DMS53 (cell line): Measurements from ENCODE around the gene RABL2B.

Experiments
- DNase-seq: peaks from one replicate; lab custom pipeline; 2025; lab: John Stamatoyannopoulos, UW

RABL2B gene

GRCh38 chr22:50738649-50739227 lies 44.7 kb downstream of the RABL2B start:
- DNase-seq = no peak

GRCh38 chr22:50737728-50738648 lies 45.4 kb downstream of the RABL2B start, which contains the start of gene ACR:
TSS of gene ACR (plus strand) at chr22:50738204. CDS start at chr22:50738236, 32 bp downstream.
- DNase-seq = no peak

DNA sequence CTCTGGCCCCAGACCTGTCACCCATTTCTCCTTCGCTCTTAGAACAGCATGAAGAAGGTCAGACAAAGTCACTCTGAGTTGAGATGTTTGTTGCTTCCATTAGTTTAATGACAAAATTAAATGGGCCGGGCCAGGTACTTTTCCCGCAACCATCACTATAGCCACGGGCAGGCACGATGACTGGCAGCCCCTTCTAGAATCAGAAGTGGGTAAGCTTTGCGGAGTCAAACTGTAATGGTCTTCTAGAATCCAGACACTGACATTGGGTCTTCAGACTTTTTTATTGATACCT lies 47.8 kb downstream of the RABL2B start:
- no peak for DNase-seq

- DNase-seq = no peak
These were observed 48.3 kb downstream of the RABL2B start for GRCh38 chr22:50734986-50735738.

- no peak for DNase-seq
These were observed 49.1 kb downstream of the RABL2B start for GRCh38 chr22:50734343-50734771.

DNA sequence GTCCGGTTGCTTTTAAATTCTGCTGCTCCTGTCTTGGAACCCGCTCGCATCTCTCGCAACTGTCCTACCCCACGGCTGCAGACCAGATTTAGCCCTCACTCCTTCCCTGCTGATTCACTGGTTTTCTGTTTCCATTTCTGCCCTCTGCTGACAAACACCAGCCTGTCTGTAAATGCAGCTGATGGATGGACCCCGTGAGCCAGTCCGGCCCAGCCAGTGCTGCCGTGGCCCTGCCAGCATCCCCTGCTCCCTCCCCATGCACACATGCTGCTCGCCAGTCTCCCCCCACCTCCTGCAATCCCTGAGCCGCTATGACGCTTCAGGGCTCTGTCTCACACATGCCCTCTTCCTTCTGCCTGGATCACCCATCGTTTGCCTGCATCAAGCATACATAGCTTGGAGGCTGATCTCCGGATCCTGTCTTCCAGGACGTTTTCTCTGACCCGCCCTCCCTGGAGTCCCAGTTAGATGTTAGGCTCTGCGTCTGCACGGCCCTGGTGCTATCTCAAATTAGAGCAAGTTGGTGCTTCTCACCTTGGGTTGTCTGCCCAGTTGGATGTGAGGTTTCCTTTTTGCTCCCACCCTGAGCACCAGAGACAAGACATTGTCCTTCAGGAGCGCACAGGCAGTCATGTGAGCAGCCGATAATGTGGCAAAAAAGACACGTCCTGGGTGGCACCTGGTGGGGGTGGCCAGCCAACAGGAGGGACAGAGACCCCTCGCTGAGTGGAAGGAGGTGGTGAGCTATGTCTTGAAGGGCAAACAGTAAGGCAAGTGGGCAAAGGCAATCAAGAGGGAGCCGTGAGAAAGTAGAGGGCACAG lies 49.7 kb downstream of the RABL2B start:
- no peak for DNase-seq

- DNase-seq = no peak
These were observed 50.8 kb downstream of the RABL2B start for GRCh38 chr22:50732681-50733080.

DNA sequence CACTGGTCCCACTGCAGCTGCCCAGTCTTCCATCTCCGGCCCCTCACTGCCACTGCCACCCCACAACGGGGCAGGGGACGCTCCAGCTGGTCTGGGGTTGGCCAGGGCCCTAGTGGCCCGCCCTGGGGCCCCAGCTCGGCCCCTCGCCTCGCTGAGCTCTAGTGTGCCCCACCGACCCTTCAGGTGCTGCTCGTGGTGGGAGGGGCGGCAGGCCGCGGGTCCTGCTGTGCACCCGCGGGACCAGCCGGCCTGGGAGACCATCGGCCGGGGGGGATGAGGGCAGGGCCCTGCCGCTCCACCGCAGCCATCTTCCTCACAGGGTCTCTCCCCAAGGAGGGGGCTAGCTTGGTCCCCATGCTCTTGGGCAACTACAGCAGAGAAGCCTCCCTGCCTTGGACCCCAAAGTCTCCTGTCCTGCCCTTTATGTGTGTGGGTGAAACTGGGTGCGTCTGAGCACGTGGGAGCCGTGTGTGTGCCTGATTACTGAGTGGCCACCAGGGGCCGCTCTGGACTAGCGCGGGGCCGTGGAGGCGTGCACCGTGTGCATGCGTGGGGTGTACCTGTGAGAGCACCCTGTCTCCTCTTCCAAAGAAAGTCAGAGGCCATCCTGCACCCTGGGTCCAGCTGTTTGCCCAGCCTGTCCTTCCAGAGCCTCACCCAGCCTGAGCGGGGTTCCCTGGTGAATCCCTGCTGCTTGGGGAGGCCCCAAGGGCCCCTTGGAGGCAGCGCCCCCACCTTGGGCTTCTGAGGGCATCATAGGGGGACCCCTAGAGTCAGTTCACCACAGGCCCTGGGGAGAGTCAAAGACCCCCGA lies 51.4 kb downstream of the RABL2B start:
- peak; percentile 68 for DNase-seq

DNA sequence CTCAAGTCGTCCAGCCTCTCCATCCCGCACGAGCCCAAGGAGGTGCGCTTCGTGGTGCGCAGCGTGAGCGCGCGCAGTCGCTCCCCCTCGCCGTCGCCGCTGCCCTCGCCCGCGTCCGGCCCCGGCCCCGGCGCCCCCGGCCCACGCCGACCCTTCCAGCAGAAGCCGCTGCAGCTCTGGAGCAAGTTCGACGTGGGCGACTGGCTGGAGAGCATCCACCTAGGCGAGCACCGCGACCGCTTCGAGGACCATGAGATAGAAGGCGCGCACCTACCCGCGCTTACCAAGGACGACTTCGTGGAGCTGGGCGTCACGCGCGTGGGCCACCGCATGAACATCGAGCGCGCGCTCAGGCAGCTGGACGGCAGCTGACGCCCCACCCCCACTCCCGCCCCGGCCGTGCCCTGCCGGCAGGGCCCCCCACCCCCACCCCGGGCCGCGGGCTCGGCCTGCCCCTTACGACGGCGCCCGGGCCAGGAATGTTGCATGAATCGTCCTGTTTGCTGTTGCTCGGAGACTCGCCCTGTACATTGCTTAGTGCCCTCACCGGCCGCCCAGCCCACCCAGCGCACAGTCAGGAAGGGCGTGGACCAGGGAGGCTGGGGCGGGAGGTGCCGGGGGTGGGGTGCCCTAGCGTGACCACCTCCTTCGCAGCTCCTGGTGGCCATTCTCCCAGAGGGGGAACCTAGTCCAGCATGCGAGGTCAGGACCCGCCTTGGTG lies 52.3 kb downstream of the RABL2B start:
- DNase-seq = no peak

DNA sequence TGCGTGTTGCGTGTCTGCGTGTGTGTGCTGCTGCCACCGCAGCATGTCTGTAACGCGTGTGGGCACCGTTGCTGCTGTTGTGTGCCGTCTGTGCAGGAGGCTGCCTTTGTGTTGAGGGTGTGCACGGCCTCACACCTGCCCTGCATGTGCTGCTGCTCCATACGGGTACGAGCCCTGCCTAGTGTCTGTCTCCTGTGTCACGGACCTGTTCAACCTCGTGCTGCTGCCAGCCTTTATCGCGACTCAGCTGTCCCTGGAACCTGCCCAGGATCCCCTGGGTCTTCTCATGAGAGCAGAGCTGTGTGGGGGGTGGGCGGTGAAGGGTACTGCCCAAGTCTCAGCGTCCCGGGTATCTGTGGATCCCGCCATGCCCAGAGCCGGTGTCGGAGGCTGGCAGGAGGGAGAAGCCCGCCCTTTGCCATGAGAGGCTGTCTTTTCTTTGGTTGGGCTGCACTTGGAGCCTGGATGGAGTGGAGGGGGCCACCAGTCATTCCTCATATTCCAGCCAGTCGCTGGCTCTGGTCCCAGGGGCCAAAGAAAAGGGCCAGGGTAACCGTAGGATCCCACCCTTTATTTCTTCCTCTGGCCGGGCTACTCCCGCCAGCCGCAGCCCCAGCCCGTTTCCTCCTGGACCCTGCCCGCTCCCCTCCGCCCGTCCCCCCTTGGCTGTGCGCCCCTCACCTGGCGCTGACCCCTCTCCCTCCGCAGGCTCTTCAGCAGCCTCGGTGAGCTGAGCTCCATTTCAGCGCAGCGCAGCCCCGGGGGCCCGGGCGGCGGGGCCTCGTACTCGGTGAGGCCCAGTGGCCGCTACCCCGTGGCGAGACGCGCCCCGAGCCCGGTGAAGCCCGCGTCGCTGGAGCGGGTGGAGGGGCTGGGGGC lies 53.2 kb downstream of the RABL2B start:
- DNase-seq = peak; percentile 38

- peak; percentile 93 for DNase-seq
These were observed 53.9 kb downstream of the RABL2B start for GRCh38 chr22:50729391-50730012.

DNA sequence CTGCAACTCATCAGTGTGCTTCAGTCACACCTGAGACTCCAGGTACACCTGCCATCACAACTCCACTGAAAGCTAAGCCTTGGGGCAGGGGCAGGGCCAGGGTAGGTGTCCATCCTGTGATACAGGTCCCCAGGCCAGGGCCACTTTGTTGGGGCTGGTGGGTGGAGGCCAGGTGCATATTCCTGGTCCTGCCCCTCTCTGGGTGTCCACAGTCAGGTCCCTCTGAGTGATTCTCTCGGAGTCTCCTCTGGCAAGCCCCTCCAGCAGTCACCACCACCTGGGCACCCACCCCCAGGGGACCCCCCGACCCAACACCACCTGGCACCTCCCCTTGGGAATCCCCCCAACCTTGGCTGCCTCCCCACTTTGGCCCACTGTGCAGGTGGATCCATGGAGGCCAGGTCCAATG lies 54.9 kb downstream of the RABL2B start:
- no peak for DNase-seq

GRCh38 chr22:50727678-50728522 lies 55.5 kb downstream of the RABL2B start:
- DNase-seq = no peak

DNA sequence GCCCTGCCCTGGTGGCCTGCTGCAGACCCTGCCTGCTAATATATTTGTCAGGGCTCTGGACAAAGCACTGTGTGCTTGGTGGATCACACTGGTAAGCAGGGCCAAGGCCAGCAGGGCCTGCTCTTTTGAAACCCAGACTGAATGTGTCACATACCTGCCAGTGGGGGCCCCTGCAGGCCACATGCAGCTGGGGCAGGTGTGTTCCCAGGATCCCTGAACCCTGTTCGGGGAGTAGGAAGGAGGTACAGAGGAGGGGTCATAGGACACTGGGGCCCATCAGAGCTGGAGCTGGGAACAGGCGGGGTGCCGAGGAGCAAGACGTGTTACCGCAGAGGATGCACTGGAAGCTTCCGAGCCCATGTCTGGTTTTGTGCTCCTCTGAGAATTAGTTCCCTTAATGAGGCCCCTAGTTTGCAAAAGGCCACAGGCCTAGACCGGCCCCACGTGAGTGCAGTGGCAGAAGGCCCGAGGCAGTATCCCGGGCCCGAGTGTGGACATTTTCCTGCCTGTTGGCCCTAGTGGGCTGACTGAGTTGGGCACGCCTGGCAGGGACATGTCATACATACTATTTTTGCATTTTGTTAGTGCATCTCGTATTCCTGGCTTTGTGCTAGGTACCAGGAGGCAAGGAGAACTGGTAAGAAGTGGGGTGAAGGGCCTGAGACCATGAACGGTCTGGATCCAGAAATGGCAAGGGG lies 56.6 kb downstream of the RABL2B start:
- DNase-seq = peak; percentile 26

GRCh38 chr22:50725597-50725996 lies 57.8 kb downstream of the RABL2B start:
- DNase-seq = no peak

GRCh38 chr22:50724616-50725015 lies 58.8 kb downstream of the RABL2B start:
- DNase-seq = peak; percentile 63

- DNase-seq = no peak
These were observed 59.4 kb downstream of the RABL2B start for GRCh38 chr22:50723991-50724390.
